Activated T-helper 1 cell treated with Interleukin-2 at 50 U/mL for 16 hours (primary cell): ENCODE measurements around the gene GP1BA.

ENCODE experiments used
- DNase-seq: peaks from one replicate; pipeline ENCODE4 v3.0.0-alpha.2; 2020; ENCODE audit warnings: low read depth

Gene GP1BA

DNA sequence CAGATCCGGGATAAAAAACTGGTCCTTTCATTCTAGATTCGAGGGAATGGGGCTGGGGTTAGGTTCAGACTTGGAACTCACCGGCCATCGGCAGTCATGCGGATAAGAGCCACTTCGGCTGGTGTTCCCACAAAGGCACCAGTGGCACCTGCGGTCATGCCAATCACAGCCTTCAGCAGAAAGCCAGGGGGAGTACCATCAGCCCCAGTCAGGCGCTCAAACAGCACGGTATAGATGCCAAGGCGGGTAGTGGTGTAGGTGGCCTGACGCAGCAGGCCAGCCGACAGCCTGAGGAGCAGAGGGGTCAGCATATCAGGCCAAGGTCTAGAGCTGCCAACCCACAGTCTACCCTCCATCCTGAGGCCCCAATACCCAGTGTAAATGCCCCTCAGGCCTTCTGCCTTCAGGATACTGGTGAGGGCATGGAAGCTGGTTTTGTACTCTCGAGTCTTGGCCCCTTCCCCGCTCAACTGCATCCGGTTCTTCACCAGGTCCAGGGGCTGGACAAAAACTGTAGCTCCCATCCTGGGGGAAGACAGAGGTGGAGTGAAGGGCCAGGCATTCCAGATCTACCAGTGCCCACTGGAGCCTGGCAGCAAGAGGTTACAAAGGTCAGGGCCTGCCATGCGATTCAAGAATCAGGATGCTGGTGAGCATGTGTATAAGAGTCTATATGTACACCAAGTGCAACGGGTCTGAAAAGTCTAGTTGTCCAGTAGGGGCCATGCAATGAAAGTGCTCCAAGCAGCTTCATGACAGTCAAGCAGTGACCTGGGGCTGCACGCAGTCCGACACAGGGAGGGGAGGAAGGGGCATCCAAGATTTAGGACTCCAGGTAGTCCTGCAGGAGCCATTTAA, 6.8 kb downstream of the GP1BA start:
- no peak for DNase-seq

DNA sequence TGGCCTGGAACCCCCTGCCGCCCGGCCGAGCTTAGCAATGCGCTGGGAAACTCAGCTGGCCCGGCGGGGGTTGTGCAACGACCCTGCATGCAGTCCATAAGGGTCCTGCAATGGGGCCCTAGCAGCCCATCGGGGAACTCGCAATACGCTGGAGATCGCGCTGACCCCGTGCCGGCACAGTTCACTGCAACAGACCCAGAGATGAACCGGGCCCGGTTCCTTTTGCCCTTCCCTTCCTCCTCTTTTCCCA, 7.4 kb downstream of the GP1BA start:
- DNase-seq, result no peak

GRCh38 chr17:4939796-4940554, 7.9 kb downstream of the GP1BA start, which contains the start of the genes RNF167 and SLC25A11:
RNF167 (plus strand) TSS chr17:4940268; CDS start chr17:4940910, 642 bp downstream.
SLC25A11 (minus strand) TSS chr17:4940046; CDS start chr17:4939910, 136 bp downstream.
- peak; percentile 95 for DNase-seq

DNA sequence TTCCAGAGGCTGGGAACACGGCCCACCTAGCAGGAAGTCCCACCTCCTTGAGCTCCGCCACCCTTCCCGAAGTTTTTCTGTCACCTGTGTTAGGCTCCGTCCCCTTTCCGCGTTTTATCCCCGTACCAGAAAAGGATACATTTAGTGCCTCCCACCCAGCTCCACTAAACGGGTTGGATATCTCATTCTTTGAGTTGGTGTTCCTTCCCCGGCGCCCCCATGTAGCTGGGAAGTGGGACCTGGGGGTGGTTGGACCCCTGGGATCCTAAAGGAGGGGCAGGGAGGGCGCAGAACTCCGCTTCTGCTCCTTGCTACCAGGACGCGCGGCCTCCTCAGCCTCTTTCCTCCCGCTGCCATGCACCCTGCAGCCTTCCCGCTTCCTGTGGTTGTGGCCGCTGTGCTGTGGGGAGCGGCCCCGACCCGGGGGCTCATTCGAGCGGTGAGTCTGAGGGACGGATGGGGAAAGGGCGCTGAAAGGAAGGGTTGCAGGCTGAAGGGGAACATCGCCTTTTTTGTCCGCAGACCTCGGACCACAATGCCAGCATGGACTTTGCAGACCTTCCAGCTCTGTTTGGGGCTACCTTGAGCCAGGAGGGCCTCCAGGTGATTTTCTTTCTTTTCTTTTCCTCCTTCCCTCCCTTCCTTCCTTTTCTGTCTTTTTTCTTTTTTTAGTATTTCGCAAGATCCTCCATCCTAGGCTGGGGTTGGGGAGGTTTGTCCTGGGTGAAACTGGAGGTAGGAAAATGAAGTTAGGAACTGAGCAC, 8.7 kb downstream of the GP1BA start:
- peak; percentile 39 for DNase-seq

GRCh38 chr17:4941319-4941610, 9.2 kb downstream of the GP1BA start:
- no peak for DNase-seq

- DNase-seq, result no peak
These were observed 10.9 kb downstream of the GP1BA start for GRCh38 chr17:4942760-4943508.

DNA sequence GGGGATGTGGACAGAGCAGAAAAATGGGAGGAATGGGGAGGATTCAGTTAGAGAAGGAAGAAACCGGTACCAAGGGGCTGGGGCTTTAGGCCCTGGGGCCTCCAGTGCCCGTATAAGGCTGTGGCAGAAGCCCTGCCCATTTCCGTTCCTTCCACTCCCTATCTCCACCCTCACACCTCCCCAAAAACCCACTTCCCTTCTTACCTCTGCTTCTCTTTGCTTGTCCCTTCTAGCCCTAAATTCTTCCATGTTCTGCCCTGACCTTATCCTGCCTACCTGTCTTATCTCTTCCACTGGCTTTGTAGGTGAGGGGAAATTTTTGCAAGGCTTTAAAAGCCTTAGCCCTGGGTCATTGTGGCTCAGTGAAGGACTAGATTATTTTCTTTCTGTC, 12.1 kb downstream of the GP1BA start:
- DNase-seq, result peak; percentile 43

DNA sequence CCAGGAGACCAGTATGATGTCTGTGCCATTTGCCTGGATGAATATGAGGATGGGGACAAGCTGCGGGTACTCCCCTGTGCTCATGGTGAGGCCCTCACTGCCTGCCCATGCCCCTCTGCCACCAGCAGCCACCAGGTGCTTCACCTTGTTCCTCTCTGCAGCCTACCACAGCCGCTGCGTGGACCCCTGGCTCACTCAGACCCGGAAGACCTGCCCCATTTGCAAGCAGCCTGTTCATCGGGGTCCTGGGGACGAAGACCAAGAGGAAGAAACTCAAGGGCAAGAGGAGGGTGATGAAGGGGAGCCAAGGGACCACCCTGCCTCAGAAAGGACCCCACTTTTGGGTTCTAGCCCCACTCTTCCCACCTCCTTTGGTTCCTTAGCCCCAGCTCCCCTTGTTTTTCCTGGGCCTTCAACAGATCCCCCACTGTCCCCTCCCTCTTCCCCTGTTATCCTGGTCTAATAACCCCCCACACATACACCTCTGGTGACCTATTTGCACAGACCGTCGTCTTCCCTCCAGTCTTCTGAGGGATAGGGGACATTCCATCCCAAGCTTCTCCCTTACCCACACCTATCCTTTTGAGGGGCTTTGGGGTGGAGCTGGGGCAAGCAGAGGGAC, 12.6 kb downstream of the GP1BA start:
- no peak for DNase-seq

- peak; percentile 64 for DNase-seq
These were observed 13.3 kb downstream of the GP1BA start for GRCh38 chr17:4945176-4945943.

DNA sequence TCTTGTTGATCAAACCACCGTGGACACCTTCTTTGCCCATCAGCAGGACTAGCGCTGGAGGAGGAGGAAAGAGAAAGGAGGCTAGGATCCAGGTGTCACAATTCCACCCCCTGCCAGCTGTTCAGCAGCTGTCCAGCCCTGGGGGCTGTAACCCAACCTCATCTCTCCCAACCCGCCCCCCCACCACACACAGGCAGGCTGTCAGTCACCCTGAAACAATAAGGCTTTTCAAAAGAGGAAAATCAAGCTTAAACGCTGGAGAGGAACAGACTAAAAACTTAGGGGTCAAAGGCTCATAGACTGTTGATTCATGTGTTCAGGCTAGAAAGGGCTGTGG, 13.8 kb downstream of the GP1BA start:
- DNase-seq, result no peak

DNA sequence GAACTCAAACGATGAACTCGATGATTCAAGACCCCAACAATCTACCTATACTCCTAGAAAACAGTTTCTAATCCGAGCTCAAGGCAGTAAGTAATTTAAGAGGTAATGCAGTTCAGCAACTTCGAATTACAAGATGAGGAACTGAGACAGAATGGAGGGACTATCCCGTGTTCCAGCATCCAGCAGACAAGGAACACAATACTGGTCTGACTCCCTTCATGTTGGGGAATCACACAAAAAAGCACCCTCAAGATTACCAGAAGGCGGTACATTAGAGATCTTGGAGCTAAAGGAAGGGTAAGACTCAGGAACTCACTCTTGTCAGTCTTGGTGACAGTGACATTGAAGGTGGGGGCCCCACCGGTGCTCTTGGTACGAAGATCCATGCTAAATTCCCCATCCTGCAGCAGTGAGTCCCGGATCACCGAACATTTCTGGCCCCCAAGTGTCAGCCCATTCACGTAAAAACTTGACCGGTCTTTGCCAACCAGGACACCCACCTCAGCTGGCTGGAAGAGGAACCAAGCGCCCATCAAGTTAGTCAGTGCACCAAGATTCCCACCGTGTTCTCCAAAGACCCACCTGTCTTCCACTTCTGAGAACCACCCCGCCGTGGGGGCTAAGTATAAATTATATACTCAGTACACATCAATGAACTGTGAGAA, 14.4 kb downstream of the GP1BA start:
- no peak for DNase-seq

- no peak for DNase-seq
These were observed 14.9 kb downstream of the GP1BA start for GRCh38 chr17:4947010-4947410.

DNA sequence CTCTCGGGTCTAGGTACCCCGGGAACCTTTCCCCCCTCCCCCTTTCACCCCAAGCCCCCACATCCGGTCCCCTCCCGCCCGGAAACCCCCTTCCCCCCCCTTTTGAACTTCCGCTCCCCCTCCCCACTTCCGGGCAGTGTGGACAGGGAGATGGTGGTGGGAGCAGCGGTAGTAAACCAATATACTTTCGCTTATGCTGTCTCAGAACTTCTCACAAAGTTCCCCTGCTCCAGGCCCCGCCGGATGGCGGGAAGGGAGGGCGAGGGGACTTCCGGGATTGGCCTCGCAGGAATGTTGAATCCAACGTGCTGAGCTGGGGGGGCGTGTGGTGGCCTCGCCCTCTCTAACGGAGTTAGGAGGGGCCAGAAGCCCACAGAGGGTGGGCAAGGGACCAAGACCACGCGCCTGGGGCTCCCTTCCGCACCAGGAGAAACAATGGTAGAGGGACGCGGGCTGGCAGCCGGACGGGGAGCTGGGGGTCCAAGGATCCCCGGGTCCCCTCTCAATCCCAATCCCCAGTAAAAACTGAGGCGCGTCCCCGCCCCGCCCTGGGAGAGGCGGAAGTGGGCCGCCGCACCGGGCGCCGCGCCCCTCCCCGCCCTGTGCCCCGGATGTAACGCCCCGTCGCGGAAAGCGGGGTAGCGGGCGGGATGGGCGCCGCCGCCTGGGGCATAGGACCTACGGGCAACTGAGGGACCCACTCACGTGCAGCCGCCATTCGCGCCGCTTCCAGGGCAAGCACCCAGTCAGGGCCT, 15.5 kb downstream of the GP1BA start:
- peak; percentile 65 for DNase-seq

- peak; percentile 87 for DNase-seq
These were observed 16.3 kb downstream of the GP1BA start, which contains the start of gene PFN1 for GRCh38 chr17:4948166-4948930. PFN1 (minus strand) TSS chr17:4948530; CDS start chr17:4948394, 136 bp downstream.

DNA sequence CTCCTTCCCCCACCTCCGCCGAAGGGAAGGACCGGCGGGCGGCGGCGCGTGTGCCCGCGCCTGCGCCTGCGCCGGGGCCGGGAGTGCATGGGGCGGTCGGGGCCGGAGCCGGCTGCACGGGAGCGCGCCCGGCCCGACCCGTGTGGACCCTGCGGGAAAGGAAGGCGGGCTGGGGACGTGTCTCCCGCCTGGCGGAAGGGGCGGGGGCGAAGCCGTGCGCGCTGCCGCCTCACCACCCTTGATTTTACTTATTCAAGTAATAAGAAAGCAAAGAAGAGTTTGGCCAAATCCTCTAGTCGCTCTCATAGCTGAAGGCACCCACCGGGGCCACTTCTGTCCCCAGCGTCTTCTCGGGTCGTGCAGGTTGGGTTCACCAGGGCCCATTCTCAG, 16.8 kb downstream of the GP1BA start:
- DNase-seq, result peak; percentile 59

GRCh38 chr17:4949321-4950074, 17.4 kb downstream of the GP1BA start:
- peak; percentile 48 for DNase-seq

DNA sequence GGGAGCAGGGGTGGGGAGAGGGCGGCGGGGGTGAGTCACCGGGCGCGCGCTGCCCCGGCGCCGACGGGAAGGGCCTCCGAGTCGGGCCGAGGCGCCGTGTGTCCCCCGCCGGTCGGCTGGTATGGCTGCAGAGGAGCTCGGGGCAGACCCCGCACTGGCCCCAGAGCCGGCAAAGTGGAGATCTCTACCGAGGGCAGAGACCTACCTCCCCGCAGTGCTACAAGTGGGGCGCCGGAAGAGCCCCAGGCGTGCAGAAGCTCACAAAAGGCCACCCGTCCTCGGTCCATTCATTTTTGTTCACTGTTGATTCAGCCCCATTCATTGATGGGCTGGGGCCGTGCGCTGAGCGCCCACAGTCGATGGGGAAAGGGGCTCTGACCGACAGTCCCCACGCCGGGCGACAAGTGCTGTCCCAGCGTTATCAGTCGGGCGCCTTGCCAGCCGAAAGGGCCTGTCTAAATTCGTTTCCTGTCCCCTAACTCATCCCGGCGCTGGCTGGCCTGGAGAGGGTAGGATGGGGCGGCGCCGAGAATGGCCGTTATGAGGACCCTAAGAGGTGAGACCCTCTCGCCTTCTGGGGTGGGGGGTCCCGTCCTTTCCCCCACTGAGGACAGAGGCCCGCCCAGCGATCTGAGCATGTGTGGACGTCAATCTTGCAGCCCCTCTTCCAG, 18.1 kb downstream of the GP1BA start:
- peak; percentile 48 for DNase-seq
